ENCODE data around the gene NWD2.

GRCh38 chr4:37461801-37462200 is 217.3 kb downstream of the NWD2 start:
- TF ChIP-seq, protein P1, sequence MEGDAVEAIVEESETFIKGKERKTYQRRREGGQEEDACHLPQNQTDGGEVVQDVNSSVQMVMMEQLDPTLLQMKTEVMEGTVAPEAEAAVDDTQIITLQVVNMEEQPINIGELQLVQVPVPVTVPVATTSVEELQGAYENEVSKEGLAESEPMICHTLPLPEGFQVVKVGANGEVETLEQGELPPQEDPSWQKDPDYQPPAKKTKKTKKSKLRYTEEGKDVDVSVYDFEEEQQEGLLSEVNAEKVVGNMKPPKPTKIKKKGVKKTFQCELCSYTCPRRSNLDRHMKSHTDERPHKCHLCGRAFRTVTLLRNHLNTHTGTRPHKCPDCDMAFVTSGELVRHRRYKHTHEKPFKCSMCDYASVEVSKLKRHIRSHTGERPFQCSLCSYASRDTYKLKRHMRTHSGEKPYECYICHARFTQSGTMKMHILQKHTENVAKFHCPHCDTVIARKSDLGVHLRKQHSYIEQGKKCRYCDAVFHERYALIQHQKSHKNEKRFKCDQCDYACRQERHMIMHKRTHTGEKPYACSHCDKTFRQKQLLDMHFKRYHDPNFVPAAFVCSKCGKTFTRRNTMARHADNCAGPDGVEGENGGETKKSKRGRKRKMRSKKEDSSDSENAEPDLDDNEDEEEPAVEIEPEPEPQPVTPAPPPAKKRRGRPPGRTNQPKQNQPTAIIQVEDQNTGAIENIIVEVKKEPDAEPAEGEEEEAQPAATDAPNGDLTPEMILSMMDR (IDR thresholded peaks at IDR 0.05) = no peak
- TF ChIP-seq POLR2A (IDR thresholded peaks at IDR 0.05) = no peak

Measured in testis (tissue), 2 donors.